Measurements from ENCODE around the gene GPR62.
"Not testable (repeated sequence)": the region's sequence is repeated elsewhere in the genome, so short reads cannot be mapped to it uniquely, and the experiment has no call there.

The GPR62 gene

GRCh38 chr3:51955175-51955892 is at the start of gene GPR62:
Gene GPR62 (plus strand): TSS chr3:51955381. CDS start chr3:51955653, 272 bp downstream.
- DNase-seq (ENCODE audit: low read depth in 2 of 2) = no peak

DNA sequence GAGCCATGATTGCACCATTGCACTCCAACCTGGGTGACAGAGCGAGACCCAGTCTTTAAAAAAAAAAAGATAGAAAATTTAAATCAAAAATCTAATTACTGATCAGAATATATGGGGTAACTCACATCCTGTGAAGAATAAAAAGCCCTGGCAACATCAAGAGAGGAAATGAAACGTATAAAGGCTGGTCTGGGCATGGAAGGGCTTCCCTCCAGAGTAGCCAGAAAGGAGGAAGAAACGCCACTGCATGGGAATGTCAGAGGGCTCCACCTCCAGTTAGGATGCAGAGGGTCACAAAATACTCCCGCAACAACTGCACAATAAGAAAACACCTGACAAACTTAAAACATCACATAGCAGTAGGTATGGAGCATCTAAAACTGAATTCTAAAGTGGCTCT is 47.2 kb upstream of the GPR62 start:
- no peak for DNase-seq (ENCODE audit: low read depth in 2 of 2)

DNA sequence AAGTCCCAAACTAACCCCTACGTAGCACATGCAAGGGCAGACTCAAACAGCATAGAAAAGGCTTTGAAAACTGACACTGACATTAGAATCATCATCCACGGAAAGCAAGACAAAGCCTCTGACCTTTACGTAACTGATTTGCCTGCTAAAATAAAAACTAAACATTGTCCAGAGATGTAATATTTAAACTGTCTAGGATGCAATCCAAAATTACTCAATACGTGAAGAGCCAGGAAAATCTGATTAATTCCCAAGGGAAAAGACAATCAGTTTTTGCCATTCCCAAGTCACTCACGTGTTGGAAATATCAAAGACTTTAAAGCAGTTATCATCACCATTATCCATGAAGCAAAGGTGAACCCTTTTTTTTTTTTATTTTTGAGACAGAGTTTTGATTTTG is 38.8 kb upstream of the GPR62 start:
- no peak for DNase-seq (ENCODE audit: low read depth in 2 of 2)

DNA sequence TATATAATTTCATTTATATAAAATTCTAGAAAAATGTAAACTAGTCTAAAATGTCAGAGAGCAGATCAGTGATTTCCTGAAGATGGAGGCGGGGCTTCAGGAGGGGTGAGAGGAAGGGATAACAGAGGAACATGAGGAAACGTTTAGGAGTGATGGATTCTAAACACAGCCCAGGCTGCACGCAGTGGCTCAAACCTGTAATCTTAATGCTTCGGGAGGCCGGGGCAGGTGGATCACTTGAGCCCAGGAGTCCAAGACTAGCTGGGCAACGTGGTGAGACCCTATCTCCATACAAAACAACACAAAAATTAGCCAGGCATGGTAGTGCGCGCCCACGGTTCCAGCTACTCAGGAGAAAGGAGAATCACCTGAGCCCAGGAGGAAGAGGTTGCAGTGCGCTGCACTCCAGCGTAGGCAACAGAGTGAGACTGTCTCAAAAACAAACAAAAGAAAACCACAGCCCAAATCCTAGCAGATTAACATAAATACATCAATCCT is 34.1 kb upstream of the GPR62 start:
- DNase-seq (ENCODE audit: low read depth in 2 of 2) = no peak

DNA sequence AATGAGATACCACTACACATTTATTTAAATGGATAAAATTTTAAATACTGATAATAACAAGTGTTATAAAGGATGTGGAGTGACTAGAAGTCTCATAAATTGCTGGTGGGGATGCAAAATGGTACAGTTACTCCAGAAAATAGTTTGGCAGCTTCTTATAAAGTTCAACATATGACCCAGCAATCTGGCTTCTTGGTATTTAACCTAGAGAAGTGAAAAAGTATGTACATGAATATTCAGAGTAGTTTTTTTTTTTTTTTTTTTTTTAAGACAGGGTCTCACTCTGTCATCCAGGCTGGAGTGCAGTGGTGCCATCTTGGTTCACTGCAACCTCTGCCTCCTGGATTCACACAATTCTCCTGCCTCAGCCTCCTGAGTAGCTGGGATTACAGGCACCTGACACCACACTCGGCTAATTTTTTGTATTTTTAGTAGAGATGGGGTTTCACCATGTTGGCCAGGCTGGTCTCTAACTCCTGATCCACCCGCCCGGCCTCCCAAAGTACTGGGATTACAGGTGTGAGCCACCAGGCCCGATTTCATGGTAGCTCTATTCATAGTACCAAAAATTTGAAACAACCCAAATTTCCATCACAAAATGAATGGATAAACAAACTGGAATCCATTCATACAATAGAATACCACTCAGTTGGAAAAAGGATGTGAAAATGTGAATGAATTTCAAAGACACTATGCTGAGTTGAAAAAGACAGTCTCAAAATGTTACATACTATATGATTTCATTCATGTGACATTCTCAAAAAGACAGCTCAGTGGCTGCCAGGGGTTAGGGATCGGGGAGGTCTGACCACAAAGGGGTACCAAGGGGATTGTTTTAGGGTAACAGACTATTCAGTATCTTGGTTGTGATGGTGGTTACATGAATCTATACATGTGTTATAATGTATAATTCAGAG is 27.9 kb upstream of the GPR62 start:
- no peak for DNase-seq (ENCODE audit: low read depth in 2 of 2)

- DNase-seq (ENCODE audit: low read depth in 2 of 2) = no peak
These were observed 26.7 kb upstream of the GPR62 start for GRCh38 chr3:51928438-51928837.

DNA sequence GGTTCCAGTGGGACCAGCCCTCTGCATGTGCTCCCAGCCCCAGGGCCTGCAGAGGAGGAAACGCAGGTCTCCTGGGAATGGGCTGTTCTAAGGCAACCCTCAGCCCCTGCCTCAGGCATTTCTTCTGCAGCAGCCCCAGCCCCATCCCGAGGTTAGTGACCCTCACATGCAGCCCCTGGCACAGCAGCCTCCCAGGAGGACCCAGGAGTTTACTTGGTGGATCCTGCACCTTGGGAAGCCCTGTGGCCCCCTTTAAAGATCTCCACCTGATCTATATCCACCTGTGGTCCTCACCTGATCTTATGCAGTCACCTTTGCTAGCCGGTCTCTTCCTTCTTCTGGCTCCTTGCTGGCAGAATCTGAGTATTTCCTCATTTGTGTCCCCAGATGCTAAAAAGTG is 26.2 kb upstream of the GPR62 start:
- DNase-seq (ENCODE audit: low read depth in 2 of 2) = not testable (repeated sequence)

- no peak for DNase-seq (ENCODE audit: low read depth in 2 of 2)
These were observed 25.7 kb upstream of the GPR62 start for GRCh38 chr3:51929420-51930003.

DNA sequence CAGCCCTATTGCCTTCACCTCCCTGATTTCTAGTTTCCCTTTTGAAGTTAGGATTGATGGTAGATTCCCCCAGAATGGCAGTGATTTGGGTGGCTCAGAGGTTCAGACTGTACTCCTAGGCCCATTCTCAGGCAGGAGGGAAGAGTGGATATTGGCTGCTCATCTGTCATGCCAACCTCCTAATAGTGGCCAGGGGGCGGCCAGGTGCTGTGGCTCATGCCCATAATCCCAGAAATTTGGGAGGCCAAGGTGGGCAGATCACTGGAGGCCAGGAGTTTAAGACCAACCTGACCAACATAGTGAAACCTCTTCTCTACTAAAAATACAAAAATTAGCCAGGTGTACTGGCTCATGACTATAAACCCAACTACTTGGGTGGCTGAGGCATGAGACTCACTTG is 24.7 kb upstream of the GPR62 start:
- DNase-seq (ENCODE audit: low read depth in 2 of 2) = no peak

- no peak for DNase-seq (ENCODE audit: low read depth in 2 of 2)
These were observed 23.4 kb upstream of the GPR62 start for GRCh38 chr3:51931756-51932155.

- DNase-seq (ENCODE audit: low read depth in 2 of 2) = no peak
These were observed 22.5 kb upstream of the GPR62 start for GRCh38 chr3:51932471-51933370.

DNA sequence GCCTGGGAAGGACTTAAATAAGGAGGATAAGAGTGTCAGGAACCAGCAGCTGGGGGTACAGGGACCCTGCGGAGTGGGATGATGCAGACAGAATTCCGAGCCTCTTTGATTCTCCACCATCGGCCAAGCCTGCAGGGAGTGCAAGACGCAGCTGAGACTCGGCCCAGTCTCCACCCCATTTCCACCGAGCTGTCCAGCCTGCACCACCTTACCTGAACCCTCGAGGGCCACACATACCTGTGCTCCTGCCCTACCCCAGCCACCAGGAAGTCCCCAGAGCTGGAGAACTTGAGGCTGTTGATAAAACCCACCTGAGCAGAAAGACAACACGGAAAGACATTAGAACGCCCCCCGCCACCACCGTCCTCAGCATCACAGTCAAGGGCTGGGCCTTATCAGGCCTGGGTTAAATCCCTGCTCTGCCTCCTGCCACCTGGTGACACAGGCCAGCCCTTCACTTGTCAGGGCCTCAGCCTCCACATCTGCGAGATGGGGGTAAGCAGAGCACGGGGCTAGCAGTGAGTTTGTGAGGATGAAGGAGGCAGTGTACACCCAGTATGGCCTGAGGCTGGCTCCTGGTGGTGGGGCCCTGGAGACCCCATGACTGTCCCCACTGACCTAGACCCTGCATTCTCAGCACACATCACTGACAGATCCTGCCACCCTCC is 21.6 kb upstream of the GPR62 start:
- DNase-seq (ENCODE audit: low read depth in 2 of 2) = no peak

GRCh38 chr3:51934139-51934850 is 20.9 kb upstream of the GPR62 start:
- DNase-seq (ENCODE audit: low read depth in 2 of 2) = no peak

- no peak for DNase-seq (ENCODE audit: low read depth in 2 of 2)
These were observed 19.9 kb upstream of the GPR62 start for GRCh38 chr3:51934991-51935885.

DNA sequence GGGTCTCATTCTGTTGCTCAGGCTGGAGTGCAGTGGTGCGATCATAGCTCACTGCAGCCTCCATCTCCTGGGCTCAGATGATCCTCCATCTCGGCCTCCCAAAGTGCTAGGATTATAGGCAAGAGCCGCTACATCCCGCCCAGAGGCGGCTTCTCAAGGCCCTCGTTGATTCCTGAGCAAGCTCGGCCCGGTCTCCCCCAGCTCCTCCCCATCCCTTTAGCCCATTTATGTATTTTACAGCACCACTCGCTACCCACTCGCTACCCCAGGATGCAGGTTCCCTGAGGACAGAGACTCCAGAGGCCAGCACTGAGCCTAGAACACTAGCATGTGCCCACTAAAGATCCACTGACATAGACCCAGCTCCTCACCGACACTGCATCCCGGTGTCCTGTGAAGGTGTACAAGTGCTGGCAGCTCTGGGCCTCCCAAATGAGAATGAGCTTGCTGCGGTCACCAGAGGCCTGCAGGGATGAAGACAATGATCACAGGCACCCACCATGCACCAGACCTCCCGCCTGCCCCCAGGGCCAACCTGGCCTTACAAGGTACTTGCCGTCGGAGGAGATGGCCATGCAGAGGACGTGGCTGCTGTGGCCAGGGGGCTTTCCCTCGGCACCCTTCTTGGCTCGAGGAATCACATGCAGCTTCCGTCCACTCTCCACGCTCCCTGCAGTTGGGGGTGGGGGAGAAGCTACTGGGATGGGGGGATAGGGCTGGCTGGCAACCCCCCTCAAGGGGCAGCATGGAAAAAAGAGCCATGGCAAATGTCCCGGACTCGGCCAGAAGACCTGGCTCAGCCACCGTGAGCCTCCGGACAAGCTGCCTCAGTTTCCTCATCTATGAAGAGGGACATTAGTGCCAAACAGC is 19.1 kb upstream of the GPR62 start:
- no peak for DNase-seq (ENCODE audit: low read depth in 2 of 2)

- no peak for DNase-seq (ENCODE audit: low read depth in 2 of 2)
These were observed 18.2 kb upstream of the GPR62 start for GRCh38 chr3:51937014-51937413.

- no peak for DNase-seq (ENCODE audit: low read depth in 2 of 2)
These were observed 17.4 kb upstream of the GPR62 start for GRCh38 chr3:51937611-51938450.

Data from stimulated activated CD8-positive, alpha-beta memory T cell treated with anti-CD3 and anti-CD28 coated beads, Interleukin-2, amount 100 ng/mL, for 48 hours (primary cell).